Measurements from ENCODE around the gene GRIN3A. TPM values are rescaled to one million over a fixed set of nuclear protein-coding genes. Genes with fewer than 3 reads are reported as not detected.

GRIN3A gene
- total and polyA plus RNA-seq, 8 donors, result 0.13 to 2.4 (median 1.4) TPM; not detected in 1

DNA sequence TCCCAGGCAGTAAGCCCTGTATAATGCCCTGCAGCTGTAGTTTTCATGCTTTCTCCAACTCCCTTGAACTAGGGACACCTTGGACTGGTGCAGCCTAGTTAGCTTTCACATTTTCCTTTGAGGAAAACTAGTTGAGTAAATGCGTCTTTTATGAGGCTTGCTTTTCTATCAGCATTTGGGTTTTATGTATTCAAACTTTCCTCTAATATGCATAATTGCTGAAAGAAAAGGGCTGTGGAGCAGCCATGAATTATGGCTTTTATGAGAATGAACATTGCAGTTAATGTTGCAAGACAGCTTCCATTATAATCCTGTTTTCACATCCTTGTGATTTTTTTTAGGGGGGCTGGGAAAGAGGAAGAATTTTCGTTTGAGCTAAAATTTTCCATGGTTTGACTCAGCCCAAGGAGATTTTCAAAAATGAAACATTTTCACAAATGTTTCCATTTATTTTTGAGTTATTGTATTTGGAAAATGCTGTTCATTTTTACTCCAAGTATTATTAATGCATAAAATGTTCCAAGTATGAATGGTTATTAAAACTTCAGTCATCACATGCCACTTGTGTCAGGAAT lies 85.8 kb downstream of the GRIN3A start:
- Histone ChIP-seq H3K4me3 (no peak overlapping the region), H3K9me3 (no peaks in the 10 kb centered on the region), H3K27ac (no peak overlapping the region), H3K27me3 (no peaks in the 10 kb centered on the region), H3K36me3 (no peaks in the 10 kb centered on the region), H3K4me1 (no peaks in the 10 kb centered on the region)
- no peak for TF ChIP-seq CTCF (IDR thresholded peaks at IDR 0.05)
- no peak for ATAC-seq
- no peak for DNase-seq
- intact Hi-C loops (cut with DNase I), result no loop called here

- no peaks in the 10 kb centered on the region for H3K9me3 ChIP-seq
- H3K27me3 ChIP-seq, result no peaks in the 10 kb centered on the region
- H3K36me3 ChIP-seq, result no peaks in the 10 kb centered on the region
- no peak overlapping the region for H3K27ac ChIP-seq
- H3K4me3 ChIP-seq, result no peak overlapping the region
- H3K4me1 ChIP-seq, result no peaks in the 10 kb centered on the region
- ATAC-seq (no peak), DNase-seq (no peak)
- intact Hi-C loops (cut with DNase I), result no loop called here
- TF ChIP-seq CTCF (IDR thresholded peaks at IDR 0.05), result no peak
Observed at GRCh38 chr9:101650142-101650541, 88.3 kb downstream of the GRIN3A start.

DNA sequence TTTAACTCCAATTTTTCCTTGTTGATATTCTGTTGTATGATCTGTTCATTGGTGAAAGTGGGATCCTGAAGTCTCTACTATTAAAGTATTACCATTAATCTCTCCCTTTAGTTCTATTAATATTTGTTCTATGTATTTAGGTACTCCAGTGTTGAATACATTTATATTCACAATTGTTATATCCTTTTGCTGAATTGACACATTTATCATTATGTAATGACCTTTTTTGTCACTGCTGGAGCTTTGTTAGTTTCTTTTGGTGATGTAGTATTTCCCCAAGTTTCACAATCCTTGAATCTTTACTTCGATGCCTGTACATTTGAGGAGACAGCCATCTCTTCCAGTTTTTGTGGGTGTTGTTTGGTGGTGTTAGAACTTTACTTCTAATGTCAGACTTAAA lies 90.0 kb downstream of the GRIN3A start:
- Histone ChIP-seq H3K4me3 (no peak overlapping the region), H3K4me1 (no peaks in the 10 kb centered on the region), H3K36me3 (no peaks in the 10 kb centered on the region), H3K9me3 (no peaks in the 10 kb centered on the region), H3K27me3 (no peaks in the 10 kb centered on the region), H3K27ac (no peak overlapping the region)
- no peak for TF ChIP-seq CTCF (IDR thresholded peaks at IDR 0.05)
- DNase-seq (no peak), ATAC-seq (no peak)
- intact Hi-C loops (cut with DNase I), result no loop called here

DNA sequence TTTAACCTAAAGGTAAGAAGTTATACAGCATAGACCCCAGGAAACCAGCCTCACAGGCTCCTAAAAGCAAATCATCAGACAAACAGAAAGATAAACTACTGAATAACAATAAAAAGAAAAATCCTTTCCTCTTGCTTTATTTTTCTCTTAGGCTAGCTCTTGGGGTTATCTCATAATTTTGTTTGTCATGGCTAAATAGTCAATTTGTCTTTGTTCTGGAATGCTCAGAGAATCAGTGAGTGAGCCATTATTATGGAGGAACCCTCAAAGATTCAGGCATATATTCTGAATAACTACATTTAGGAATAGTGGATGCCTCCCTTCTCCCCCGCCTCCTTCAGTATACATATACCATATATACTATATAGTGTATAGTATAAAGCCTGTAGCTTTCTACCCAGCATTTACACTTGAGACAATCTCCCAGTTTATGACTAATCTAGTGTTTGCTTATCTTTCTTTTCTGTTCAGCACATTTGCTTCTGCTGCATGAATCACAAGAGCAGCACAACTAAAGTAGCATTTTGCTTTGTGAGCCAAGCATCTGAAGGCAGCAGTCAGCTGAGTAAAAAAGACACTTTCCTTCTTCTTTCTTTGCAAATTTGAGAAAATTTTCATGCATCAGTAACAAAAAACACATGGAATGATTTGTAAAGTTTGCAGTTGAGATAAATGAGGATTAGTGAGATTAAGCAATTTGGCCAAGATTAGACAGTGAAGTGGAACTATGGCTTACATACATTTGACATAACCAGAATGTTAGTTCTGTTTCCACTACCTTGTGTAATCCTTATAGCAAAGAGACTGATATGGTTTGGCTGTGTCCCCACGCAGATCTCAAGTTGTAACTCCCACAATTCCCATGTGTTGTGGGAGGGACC lies 98.4 kb downstream of the GRIN3A start:
- ATAC-seq, result no peak
- intact Hi-C loops (cut with DNase I), result no loop called here
- no peak overlapping the region for H3K4me3 ChIP-seq
- no peak for TF ChIP-seq CTCF (IDR thresholded peaks at IDR 0.05)
- no peaks in the 10 kb centered on the region for H3K36me3 ChIP-seq
- no peak overlapping the region for H3K27ac ChIP-seq
- peaks cover 0 to 6% of the 10 kb centered on the region in 2 donors for H3K9me3 ChIP-seq
- no peaks in the 10 kb centered on the region for H3K27me3 ChIP-seq
- no peaks in the 10 kb centered on the region for H3K4me1 ChIP-seq
- peak in 1 of 4 donors; percentile 7 for DNase-seq

DNA sequence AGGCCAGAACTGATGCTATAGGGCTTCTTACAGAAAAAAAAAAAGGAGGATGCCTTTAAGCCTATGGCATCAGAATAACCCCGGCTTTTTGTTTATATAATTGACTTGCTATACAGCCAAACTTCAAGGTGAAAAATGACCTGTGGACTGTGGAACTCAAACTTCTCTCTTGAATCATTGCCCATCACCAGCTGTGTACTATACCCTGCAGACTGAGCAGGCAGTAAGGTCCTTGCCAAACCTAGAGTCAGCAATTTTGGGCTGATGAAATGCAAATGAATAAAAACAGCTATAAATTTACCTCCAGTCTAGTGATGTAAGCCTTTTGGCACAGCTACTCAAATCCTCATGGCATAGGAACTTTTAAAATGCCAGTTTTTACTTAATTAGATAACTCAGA lies 99.1 kb downstream of the GRIN3A start:
- ATAC-seq (no peak), DNase-seq (peak in 1 of 4 donors; percentile 32)
- H3K36me3 ChIP-seq, result no peaks in the 10 kb centered on the region
- no peak overlapping the region for H3K4me3 ChIP-seq
- intact Hi-C loops (cut with DNase I), result no loop called here
- H3K4me1 ChIP-seq, result no peaks in the 10 kb centered on the region
- no peak for TF ChIP-seq CTCF (IDR thresholded peaks at IDR 0.05)
- no peak overlapping the region for H3K27ac ChIP-seq
- no peaks in the 10 kb centered on the region for H3K27me3 ChIP-seq
- H3K9me3 ChIP-seq, result peaks cover 0 to 6% of the 10 kb centered on the region in 2 donors
